IPS-NIHi11 (cell line): ENCODE measurements around the gene DNASE1L2.

Source experiments
- DNase-seq: peaks from one replicate; pipeline ENCODE4 v3.0.0; 2012; ENCODE audit warnings: mixed read lengths, low spot score

Gene DNASE1L2

DNA sequence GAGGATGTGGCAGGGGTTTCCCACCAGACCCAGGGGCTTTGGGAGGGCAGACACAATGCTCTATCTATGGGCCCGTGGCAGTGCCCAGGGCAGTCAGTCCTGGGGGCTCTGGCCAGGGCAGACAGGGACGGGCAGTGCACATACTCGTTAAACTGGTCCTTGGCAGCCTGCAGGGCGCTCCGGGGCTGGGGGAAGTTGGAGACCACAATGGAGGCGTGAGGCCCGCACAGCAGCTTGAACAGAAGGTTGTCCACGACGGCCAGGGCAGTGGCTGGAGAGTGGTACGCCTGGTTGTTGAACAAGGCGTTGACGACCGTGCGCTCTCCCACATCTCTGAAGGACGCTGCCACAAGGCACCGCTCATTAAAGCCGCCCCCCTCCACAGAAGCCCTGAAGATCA is 50.3 kb downstream of the DNASE1L2 start:
- DNase-seq: no peak

GRCh38 chr16:2287916-2288547 is 51.8 kb downstream of the DNASE1L2 start:
- no peak for DNase-seq
